ENCODE measurements around the gene SSRP1.
"Not testable (repeated sequence)": the region's sequence is repeated elsewhere in the genome, so short reads cannot be mapped to it uniquely, and the experiment has no call there.

The SSRP1 gene

GRCh38 chr11:57296205-57296604, 39.5 kb downstream of the SSRP1 start:
- H3K4me1 ChIP-seq (ENCODE audit: control insufficient read depth, insufficient read depth, low read length); H3K27me3 ChIP-seq (ENCODE audit: control insufficient read depth, insufficient read depth, low read length); H3K9ac ChIP-seq (ENCODE audit: low read length); H3K27ac ChIP-seq (ENCODE audit: low read depth, low read length); H3K4me3 ChIP-seq (ENCODE audit: low read depth, low read length): not testable (repeated sequence)
- peaks cover 13% of the 10 kb centered on the region for H3K9me3 ChIP-seq (ENCODE audit: control insufficient read depth, insufficient read depth, low read depth, low read length)
- peaks cover 49% of the 10 kb centered on the region for H3K36me3 ChIP-seq (ENCODE audit: control insufficient read depth, insufficient read depth, low read length)

- Histone ChIP-seq H3K27ac (ENCODE audit: low read depth, low read length) (no peak overlapping the region), H3K9ac (ENCODE audit: low read length) (no peak overlapping the region)
Observed at GRCh38 chr11:57294225-57295131, 41.2 kb downstream of the SSRP1 start.

GRCh38 chr11:57290288-57290687, 45.4 kb downstream of the SSRP1 start:
- H3K36me3 ChIP-seq (ENCODE audit: control insufficient read depth, insufficient read depth, low read length) = no peaks in the 10 kb centered on the region
- H3K4me1 ChIP-seq (ENCODE audit: control insufficient read depth, insufficient read depth, low read length) = peaks cover 20% of the 10 kb centered on the region
- no peaks in the 10 kb centered on the region for H3K27me3 ChIP-seq (ENCODE audit: control insufficient read depth, insufficient read depth, low read length)
- no peak overlapping the region for H3K4me3 ChIP-seq (ENCODE audit: low read depth, low read length)
- H3K27ac ChIP-seq (ENCODE audit: low read depth, low read length) = no peak overlapping the region
- peaks cover 3% of the 10 kb centered on the region; the same call in 1 of the 2 replicates for H3K9me3 ChIP-seq (ENCODE audit: control insufficient read depth, insufficient read depth, low read depth, low read length)
- no peak overlapping the region for H3K9ac ChIP-seq (ENCODE audit: low read length)

More at GRCh38 chr11:57294225-57295131, 41.2 kb downstream of the SSRP1 start:
- Histone ChIP-seq H3K4me3 (ENCODE audit: low read depth, low read length) (no peak overlapping the region), H3K36me3 (ENCODE audit: control insufficient read depth, insufficient read depth, low read length) (peaks cover 32% of the 10 kb centered on the region), H3K4me1 (ENCODE audit: control insufficient read depth, insufficient read depth, low read length) (peaks cover 10% of the 10 kb centered on the region; the same call in 1 of the 2 replicates), H3K9me3 (ENCODE audit: control insufficient read depth, insufficient read depth, low read depth, low read length) (peaks cover 6% of the 10 kb centered on the region), H3K27me3 (ENCODE audit: control insufficient read depth, insufficient read depth, low read length) (no peaks in the 10 kb centered on the region)

- Histone ChIP-seq H3K4me1 (ENCODE audit: control insufficient read depth, insufficient read depth, low read length) (peaks cover 21% of the 10 kb centered on the region), H3K27ac (ENCODE audit: low read depth, low read length) (peak overlapping the region; percentile 22; the same call in 1 of the 2 replicates), H3K36me3 (ENCODE audit: control insufficient read depth, insufficient read depth, low read length) (no peaks in the 10 kb centered on the region), H3K9ac (ENCODE audit: low read length) (no peak overlapping the region), H3K27me3 (ENCODE audit: control insufficient read depth, insufficient read depth, low read length) (no peaks in the 10 kb centered on the region), H3K4me3 (ENCODE audit: low read depth, low read length) (no peak overlapping the region), H3K9me3 (ENCODE audit: control insufficient read depth, insufficient read depth, low read depth, low read length) (peaks cover 3% of the 10 kb centered on the region; the same call in 1 of the 2 replicates)
Observed at GRCh38 chr11:57288771-57289579, 46.7 kb downstream of the SSRP1 start.

- Histone ChIP-seq H3K36me3 (ENCODE audit: control insufficient read depth, insufficient read depth, low read length) (no peaks in the 10 kb centered on the region), H3K27me3 (ENCODE audit: control insufficient read depth, insufficient read depth, low read length) (no peaks in the 10 kb centered on the region), H3K27ac (ENCODE audit: low read depth, low read length) (no peak overlapping the region), H3K4me3 (ENCODE audit: low read depth, low read length) (no peak overlapping the region), H3K9me3 (ENCODE audit: control insufficient read depth, insufficient read depth, low read depth, low read length) (peaks cover 3% of the 10 kb centered on the region; the same call in 1 of the 2 replicates), H3K4me1 (ENCODE audit: control insufficient read depth, insufficient read depth, low read length) (peaks cover 32% of the 10 kb centered on the region), H3K9ac (ENCODE audit: low read length) (no peak overlapping the region)
Observed at GRCh38 chr11:57287884-57288283, 47.8 kb downstream of the SSRP1 start.

- Histone ChIP-seq H3K9ac (ENCODE audit: low read length) (no peak overlapping the region), H3K9me3 (ENCODE audit: control insufficient read depth, insufficient read depth, low read depth, low read length) (peaks cover 9% of the 10 kb centered on the region; the same call in 1 of the 2 replicates), H3K27me3 (ENCODE audit: control insufficient read depth, insufficient read depth, low read length) (no peaks in the 10 kb centered on the region), H3K27ac (ENCODE audit: low read depth, low read length) (no peak overlapping the region), H3K36me3 (ENCODE audit: control insufficient read depth, insufficient read depth, low read length) (no peaks in the 10 kb centered on the region), H3K4me3 (ENCODE audit: low read depth, low read length) (0 out of 2 replicates have a peak overlapping the region, but pooled peaks have one; percentile 8), H3K4me1 (ENCODE audit: control insufficient read depth, insufficient read depth, low read length) (peaks cover 25% of the 10 kb centered on the region)
Observed at GRCh38 chr11:57283231-57283990, 52.3 kb downstream of the SSRP1 start.

- not testable (repeated sequence) for H3K27ac ChIP-seq (ENCODE audit: low read depth, low read length); H3K9ac ChIP-seq (ENCODE audit: low read length); H3K36me3 ChIP-seq (ENCODE audit: control insufficient read depth, insufficient read depth, low read length); H3K9me3 ChIP-seq (ENCODE audit: control insufficient read depth, insufficient read depth, low read depth, low read length); H3K4me3 ChIP-seq (ENCODE audit: low read depth, low read length)
- Histone ChIP-seq H3K27me3 (ENCODE audit: control insufficient read depth, insufficient read depth, low read length) (peaks cover 11% of the 10 kb centered on the region), H3K4me1 (ENCODE audit: control insufficient read depth, insufficient read depth, low read length) (peaks cover 34% of the 10 kb centered on the region)
Observed at GRCh38 chr11:57281546-57281945, 54.1 kb downstream of the SSRP1 start.

- Histone ChIP-seq H3K9me3 (ENCODE audit: control insufficient read depth, insufficient read depth, low read depth, low read length) (peaks cover 6% of the 10 kb centered on the region; the same call in 1 of the 2 replicates), H3K4me3 (ENCODE audit: low read depth, low read length) (no peak overlapping the region), H3K9ac (ENCODE audit: low read length) (no peak overlapping the region), H3K4me1 (ENCODE audit: control insufficient read depth, insufficient read depth, low read length) (peaks cover 28% of the 10 kb centered on the region), H3K36me3 (ENCODE audit: control insufficient read depth, insufficient read depth, low read length) (no peaks in the 10 kb centered on the region), H3K27me3 (ENCODE audit: control insufficient read depth, insufficient read depth, low read length) (peaks cover 13% of the 10 kb centered on the region), H3K27ac (ENCODE audit: low read depth, low read length) (no peak overlapping the region)
Observed at GRCh38 chr11:57279116-57279515, 56.6 kb downstream of the SSRP1 start.

GRCh38 chr11:57278721-57279095, 57.0 kb downstream of the SSRP1 start:
- Histone ChIP-seq H3K36me3 (ENCODE audit: control insufficient read depth, insufficient read depth, low read length) (no peaks in the 10 kb centered on the region), H3K4me3 (ENCODE audit: low read depth, low read length) (no peak overlapping the region), H3K27me3 (ENCODE audit: control insufficient read depth, insufficient read depth, low read length) (peaks cover 13% of the 10 kb centered on the region), H3K9me3 (ENCODE audit: control insufficient read depth, insufficient read depth, low read depth, low read length) (peaks cover 9% of the 10 kb centered on the region; the same call in 1 of the 2 replicates), H3K9ac (ENCODE audit: low read length) (no peak overlapping the region), H3K4me1 (ENCODE audit: control insufficient read depth, insufficient read depth, low read length) (peaks cover 24% of the 10 kb centered on the region), H3K27ac (ENCODE audit: low read depth, low read length) (no peak overlapping the region)

GRCh38 chr11:57277845-57278720, 57.6 kb downstream of the SSRP1 start:
- H3K27me3 ChIP-seq (ENCODE audit: control insufficient read depth, insufficient read depth, low read length) = peaks cover 13% of the 10 kb centered on the region
- peaks cover 18% of the 10 kb centered on the region for H3K4me1 ChIP-seq (ENCODE audit: control insufficient read depth, insufficient read depth, low read length)
- H3K27ac ChIP-seq (ENCODE audit: low read depth, low read length) = 0 out of 2 replicates have a peak overlapping the region, but pooled peaks have one; percentile 35
- H3K4me3 ChIP-seq (ENCODE audit: low read depth, low read length) = peak overlapping the region; percentile 37
- H3K9me3 ChIP-seq (ENCODE audit: control insufficient read depth, insufficient read depth, low read depth, low read length) = peaks cover 15% of the 10 kb centered on the region
- peak overlapping the region; percentile 74 for H3K9ac ChIP-seq (ENCODE audit: low read length)
- no peaks in the 10 kb centered on the region for H3K36me3 ChIP-seq (ENCODE audit: control insufficient read depth, insufficient read depth, low read length)

Data from HUES6 (cell line).